ENCODE results near the gene VAMP1.
"Not testable (repeated sequence)": the region's sequence is repeated elsewhere in the genome, so short reads cannot be mapped to it uniquely, and the experiment has no call there.

Gene VAMP1, protein sequence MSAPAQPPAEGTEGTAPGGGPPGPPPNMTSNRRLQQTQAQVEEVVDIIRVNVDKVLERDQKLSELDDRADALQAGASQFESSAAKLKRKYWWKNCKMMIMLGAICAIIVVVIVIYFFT

DNA sequence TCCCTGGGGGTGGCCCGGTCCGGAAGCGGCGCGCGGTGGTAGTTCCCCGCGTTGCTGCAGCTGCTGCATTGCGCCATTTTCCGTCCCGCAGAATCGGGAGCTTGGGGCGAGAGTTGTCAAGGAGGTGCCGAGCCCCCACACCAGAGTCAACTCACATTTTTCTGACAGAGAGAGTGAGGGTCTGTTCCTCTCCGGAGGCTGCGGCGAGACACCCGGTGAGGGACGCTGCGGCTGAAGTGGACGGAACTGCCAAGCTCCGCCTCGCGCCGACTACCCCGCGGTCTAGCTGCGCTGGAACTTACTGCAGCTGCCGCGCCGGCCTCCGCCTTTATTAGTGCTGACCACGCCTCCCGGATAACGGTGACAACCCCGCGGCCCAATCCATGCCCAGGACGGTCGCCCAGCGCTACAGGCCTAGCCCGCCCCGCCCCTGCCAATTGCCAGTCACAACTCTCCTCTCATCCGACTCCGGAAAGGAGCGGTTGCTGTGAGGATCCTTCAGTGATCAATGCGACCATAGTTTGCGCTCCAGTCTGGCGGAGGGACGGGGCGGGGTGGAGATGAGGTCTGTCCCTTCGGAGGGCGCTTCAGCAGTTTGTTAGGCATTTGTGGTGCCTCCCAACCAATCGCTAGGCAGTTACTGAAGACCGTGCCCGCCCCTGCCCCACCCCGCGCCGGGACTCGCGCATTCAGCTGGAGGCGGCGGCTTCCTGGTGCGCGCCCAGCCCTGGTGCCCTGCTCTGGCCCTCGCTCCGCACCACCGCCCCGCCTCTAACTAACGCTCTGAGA, at the start of gene VAMP1:
Gene VAMP1 (minus strand): TSS at position 303 of the 789 bp plus-strand sequence. CDS start 146 bp downstream, at position 157.
- peak; percentile 98 for DNase-seq

DNA sequence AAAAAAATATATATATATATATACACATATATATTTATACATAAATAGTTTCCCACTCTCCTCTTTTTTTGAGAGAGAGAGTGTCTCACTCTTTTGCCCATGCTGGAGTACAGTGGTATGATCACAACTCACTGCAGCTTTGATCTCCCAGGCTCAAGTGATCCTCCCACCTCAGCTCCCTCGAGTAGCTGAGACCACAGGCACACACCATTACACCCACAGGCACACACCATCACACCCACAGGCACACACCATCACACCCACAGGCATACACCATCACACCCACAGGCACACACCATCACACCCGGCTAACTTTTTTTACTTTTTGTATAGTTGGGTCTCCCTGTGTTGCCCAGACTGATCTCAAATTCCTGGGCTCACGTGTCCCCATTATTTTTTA, 49.7 kb upstream of the VAMP1 start:
- DNase-seq, result no peak

- DNase-seq, result no peak
These were observed 37.6 kb upstream of the VAMP1 start for GRCh38 chr12:6508087-6508486.

GRCh38 chr12:6507102-6507998, 36.9 kb upstream of the VAMP1 start:
- DNase-seq, result no peak

- DNase-seq, result no peak
These were observed 30.0 kb upstream of the VAMP1 start for GRCh38 chr12:6500466-6500865.

DNA sequence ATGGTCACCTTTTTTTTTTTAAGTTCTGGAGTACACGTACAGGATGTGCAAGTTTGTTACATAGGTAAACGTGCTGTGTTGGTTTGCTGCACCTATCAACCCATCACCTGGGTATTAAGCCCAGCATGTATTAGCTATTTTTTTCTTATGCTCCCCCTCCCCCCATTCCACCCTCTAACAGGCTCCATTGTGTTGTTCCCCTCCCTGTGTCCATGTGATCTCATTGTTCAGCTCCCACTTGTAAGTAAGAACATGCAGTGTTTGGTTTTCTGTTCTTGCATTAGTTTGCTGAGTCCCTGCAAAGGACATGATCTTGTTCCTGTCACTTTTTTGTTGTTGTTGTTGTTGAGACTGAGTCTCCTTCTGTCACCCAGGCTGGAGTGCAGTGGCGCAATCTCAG, 26.8 kb upstream of the VAMP1 start:
- not testable (repeated sequence) for DNase-seq

DNA sequence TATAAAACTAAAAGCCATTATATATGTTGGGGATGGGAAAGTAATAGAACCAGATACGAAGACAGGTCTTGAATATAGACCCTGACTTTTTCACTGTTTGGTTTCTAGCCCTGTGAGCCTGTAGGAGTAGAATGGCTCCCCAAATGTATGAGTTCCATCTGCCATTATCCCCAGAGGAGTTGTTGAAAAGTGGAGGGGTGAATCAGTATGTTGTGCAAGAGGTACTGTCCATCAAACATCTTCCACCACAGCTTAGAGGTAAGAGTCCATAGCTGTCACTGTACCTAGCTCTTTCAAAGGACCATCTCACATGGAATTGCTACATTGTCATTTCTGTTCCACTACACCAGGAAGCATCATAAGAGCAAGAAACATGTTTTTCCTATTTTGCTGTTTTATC, 24.5 kb upstream of the VAMP1 start:
- no peak for DNase-seq

- DNase-seq, result no peak
These were observed 23.8 kb upstream of the VAMP1 start for GRCh38 chr12:6494258-6494743.

DNA sequence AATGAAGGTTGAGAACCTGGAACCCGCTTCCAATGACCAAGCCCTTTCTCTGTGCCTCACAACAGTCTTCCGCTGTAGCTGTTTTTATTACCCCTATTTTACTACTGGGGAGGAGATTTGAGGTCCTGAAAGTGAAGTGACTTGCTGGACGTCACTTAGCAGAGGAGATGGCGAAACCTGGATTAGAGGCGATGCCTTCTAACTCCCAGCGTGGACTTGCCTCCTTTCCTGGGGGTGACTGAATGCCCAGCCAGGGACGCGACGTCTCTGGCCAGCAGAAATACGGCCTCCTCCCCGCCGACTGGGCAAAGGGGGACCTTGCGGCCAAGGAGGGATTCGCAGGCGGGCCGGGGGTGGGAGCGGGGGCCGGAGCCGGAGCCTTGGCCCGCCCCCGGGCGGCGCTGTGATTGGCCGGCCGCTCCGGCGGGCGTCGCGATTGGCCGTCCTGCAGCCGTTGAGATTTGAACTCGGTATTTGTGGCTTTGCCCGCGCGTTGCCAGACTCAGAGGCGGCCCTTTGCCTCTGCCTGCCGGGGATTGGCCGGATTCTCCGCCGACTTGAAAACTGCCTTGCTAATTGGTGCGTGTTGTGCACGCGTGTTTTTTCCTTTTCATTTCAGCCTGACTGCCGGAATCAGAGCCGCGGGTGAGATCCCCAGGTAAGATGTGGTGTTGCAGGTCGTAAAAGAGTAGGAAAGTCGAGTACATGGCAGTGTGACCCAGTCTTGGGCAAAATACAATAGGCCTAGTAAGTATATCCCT, 23.2 kb upstream of the VAMP1 start, which contains the start of gene NCAPD2:
Gene NCAPD2 (plus strand): TSS at position 606 of the 761 bp plus-strand sequence. CDS start 997 bp downstream, outside the sequence.
- DNase-seq, result peak; percentile 97

GRCh38 chr12:6492838-6493496, 22.5 kb upstream of the VAMP1 start, which contains the start of gene MRPL51:
TSS of gene MRPL51 (minus strand) at chr12:6493262. CDS start at chr12:6493136, 126 bp downstream.
- peak; percentile 97 for DNase-seq

- not testable (repeated sequence) for DNase-seq
These were observed 20.2 kb upstream of the VAMP1 start for GRCh38 chr12:6490673-6491072.

DNA sequence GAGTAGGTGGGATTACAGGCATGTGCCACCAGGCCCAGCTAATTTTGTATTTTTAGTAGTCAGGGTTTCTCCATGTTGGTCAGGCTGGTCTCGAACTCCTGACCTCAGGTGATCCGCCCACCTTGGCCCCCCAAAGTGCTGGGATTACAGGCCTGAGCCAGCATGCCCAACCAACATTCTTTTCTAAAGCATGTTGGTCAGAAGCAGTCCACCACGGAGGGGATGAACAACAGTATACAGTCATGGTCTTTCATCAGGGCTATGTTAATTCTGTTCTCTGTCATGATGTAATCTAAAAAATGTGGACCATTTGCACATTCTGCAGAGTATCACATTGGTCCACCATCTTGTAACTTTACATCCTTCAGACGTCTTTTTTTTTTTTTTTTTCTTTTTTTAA, 19.0 kb upstream of the VAMP1 start:
- DNase-seq, result no peak

- no peak for DNase-seq
These were observed 17.8 kb upstream of the VAMP1 start for GRCh38 chr12:6488240-6488639.

DNA sequence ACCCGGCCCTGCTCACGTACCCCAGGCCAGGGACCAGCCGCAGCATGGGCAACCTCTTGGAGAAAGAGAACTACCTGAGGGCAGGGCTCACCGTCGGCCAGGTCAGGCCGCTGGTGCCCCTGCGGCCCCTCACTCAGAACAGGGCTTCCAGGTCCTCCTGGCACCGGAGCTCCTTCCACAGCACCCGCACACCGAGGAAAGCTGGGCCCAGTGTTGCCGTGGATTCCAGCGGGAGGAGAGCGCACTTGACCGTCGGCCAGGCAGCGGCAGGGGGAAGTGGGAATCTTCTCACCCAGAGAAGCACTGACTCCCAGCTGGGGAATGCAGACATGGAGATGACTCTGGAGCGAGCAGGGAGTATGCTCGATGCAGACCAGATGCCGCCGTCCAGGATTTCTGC, 7.9 kb upstream of the VAMP1 start:
- no peak for DNase-seq

DNA sequence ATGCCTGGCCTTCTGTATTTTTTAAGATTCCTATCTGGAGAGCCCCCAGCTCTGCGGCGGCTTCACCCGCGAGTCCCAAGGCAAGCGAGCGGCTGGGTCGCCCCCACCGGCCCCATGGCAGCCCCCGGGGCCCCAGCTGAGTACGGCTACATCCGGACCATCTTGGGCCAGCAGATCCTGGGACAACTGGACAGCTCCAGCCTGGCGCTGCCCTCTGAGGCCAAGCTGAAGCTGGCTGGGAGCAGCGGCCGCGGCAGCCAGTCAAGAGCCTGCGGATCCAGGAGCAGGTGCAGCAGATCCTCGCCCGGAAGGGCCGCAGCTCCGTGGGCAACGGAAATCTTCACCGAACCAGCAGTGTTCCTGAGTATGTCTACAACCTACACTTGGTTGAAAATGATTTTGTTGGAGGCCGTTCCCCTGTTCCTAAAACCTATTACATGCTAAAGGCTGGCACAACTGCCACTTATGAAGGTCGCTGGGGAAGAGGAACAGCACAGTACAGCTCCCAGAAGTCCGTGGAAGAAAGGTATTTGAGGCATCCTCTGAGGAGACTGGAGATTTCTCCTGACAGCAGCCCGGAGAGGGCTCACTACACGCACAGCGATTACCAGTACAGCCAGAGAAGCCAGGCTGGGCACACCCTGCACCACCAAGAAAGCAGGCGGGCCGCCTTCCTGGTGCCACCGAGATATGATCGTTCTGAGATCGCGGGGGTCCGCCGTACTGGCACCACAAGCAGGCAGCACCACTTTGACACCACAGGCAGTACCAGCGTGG, 7.3 kb upstream of the VAMP1 start:
- DNase-seq, result not testable (repeated sequence)

- no peak for DNase-seq
These were observed 6.0 kb upstream of the VAMP1 start for GRCh38 chr12:6476489-6476888.

- DNase-seq, result not testable (repeated sequence)
These were observed 4.9 kb upstream of the VAMP1 start for GRCh38 chr12:6475233-6475975.

- DNase-seq, result no peak
These were observed 2.0 kb upstream of the VAMP1 start for GRCh38 chr12:6472491-6472890.

DNA sequence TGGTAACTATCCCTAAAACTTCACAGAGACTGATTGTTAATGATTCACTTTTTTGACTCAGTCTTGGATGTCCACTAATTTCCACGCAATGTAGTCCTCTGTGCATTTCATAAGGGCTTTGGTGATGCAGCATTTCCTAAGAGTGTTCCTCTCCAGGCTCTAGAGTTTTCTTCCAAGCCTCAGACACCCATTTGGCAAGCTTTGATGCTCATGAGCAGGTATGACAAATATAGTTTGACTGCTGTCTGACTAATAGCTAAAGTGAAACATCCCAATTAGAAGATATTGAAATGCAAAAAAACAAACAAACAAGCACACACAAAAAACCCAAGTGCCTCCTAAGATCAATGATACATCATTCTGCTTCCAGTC, 1.5 kb upstream of the VAMP1 start:
- no peak for DNase-seq

Measured in NCI-H345 (cell line).